NCI-H1694 (cell line): Measurements from ENCODE around the gene PIM1.

Experiments
- DNase-seq: peaks from one replicate; lab custom pipeline; 2025; lab: John Stamatoyannopoulos, UW

The PIM1 gene

DNA sequence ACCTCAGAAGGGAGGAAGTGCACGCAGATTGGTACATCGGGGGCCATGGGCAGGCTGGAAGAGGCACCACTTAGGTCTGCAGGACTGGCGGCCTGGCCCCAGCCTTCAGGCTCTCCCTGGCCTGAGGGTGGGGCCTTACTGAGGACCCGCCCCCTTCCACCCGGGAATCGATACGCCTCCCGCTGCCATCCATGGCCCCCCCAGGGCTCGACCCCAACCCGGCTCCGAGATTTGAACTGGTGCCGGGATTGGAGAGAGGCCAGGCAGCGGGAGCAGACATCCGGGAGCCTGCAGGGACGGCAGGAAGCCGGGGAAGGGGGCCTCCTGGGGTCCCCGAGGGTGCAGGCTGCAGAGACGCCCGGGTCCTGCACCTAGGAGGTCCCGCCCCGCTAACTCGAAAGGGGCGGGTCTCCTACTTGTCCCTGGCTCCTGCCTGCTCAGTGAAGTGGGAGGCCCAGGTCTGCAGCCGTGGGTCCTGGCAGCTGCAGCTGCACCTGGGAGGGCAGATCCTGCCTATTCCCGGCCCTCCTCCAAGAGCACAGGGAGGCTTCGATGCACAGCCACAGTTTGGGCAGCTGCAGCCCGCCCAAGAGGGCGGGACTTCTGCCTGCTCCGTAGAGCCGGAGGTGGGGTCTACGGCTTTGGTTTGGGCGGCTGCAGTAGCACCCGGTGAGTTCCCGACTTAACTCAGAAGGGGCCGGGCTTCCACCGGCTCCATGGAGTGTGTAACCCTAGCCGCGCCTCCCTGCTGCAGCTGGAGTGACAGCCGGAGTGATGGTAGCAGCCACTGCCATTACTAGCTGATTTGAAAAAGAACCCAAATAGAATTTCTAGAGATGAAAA is 52.4 kb downstream of the PIM1 start:
- no peak for DNase-seq

DNA sequence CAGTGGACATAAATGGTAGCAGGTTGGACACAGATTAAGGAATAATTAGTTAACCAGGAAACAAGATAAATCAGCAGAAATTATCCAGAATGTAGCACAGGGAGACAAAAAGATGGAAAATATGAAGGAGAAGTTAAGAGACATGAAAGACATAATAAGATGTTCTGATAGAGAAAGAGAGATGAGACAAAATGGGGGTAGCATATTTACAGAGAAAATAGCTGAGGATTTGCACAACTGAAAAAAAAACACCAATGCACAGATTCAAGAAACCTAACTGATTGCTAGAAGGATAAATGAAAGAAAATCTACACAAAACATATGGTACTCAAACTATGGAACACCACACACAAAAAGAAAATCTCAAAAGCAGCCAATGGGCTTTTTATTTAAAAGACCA is 53.0 kb downstream of the PIM1 start:
- DNase-seq = no peak
